ENCODE results near the gene GYPC. TPM values are rescaled to one million over a fixed set of nuclear protein-coding genes. Genes with fewer than 3 reads are reported as not detected.
"Not testable (repeated sequence)": the region's sequence is repeated elsewhere in the genome, so short reads cannot be mapped to it uniquely, and the experiment has no call there.

Gene GYPC
- total and polyA plus RNA-seq, 4 donors = 79.5 to 173 (median 104) TPM

GRCh38 chr2:126645211-126645618 is 10.7 kb upstream of the GYPC start:
- ATAC-seq (ENCODE audit: low FRiP score) = no peak
- no peak overlapping the region for H3K4me3 ChIP-seq (ENCODE audit: low read length in 2 of 2)
- no peak for DNase-seq
- intact Hi-C loops (cut with DNase I) = no loop called here
- H3K9me3 ChIP-seq (ENCODE audit: control insufficient read depth, low read length) = no peaks in the 10 kb centered on the region
- H3K4me1 ChIP-seq (ENCODE audit: control insufficient read depth in 1 of 2, insufficient read depth in 2 of 2, low read length in 2 of 2) = no peaks in the 10 kb centered on the region
- WGBS, 2 donors = 92 to 98% methylated on average over 1 of the region's 1 CpG
- no peaks in the 10 kb centered on the region for H3K27me3 ChIP-seq (ENCODE audit: control insufficient read depth in 1 of 2, insufficient read depth in 2 of 2, low read length in 1 of 2)
- H3K36me3 ChIP-seq (ENCODE audit: control insufficient read depth in 1 of 2, insufficient read depth in 2 of 2, low read length in 1 of 2) = no peaks in the 10 kb centered on the region
- no peak overlapping the region for H3K27ac ChIP-seq (ENCODE audit: low read depth in 1 of 2, low read length in 2 of 2)

GRCh38 chr2:126646026-126646425 is 9.9 kb upstream of the GYPC start:
- DNase-seq (no peak), ATAC-seq (ENCODE audit: low FRiP score) (no peak)
- WGBS, 2 donors = 88 to 91% methylated on average over 3 of the region's 3 CpGs
- H3K36me3 ChIP-seq (ENCODE audit: control insufficient read depth in 1 of 2, insufficient read depth in 2 of 2, low read length in 1 of 2) = no peaks in the 10 kb centered on the region
- H3K27ac ChIP-seq (ENCODE audit: low read depth in 1 of 2, low read length in 2 of 2) = no peak overlapping the region
- H3K27me3 ChIP-seq (ENCODE audit: control insufficient read depth in 1 of 2, insufficient read depth in 2 of 2, low read length in 1 of 2) = no peaks in the 10 kb centered on the region
- H3K4me3 ChIP-seq (ENCODE audit: low read length in 2 of 2) = no peak overlapping the region
- no peaks in the 10 kb centered on the region for H3K4me1 ChIP-seq (ENCODE audit: control insufficient read depth in 1 of 2, insufficient read depth in 2 of 2, low read length in 2 of 2)
- intact Hi-C loops (cut with DNase I) = no loop called here
- H3K9me3 ChIP-seq (ENCODE audit: control insufficient read depth, low read length) = no peaks in the 10 kb centered on the region

GRCh38 chr2:126647714-126648344 is 8.1 kb upstream of the GYPC start:
- not testable (repeated sequence) for H3K9me3 ChIP-seq (ENCODE audit: control insufficient read depth, low read length)

GRCh38 chr2:126648345-126648786 is 7.6 kb upstream of the GYPC start:
- H3K4me3 ChIP-seq (ENCODE audit: low read length in 2 of 2); H3K9me3 ChIP-seq (ENCODE audit: control insufficient read depth, low read length); H3K27ac ChIP-seq (ENCODE audit: low read depth in 1 of 2, low read length in 2 of 2); H3K27me3 ChIP-seq (ENCODE audit: control insufficient read depth in 1 of 2, insufficient read depth in 2 of 2, low read length in 1 of 2); H3K4me1 ChIP-seq (ENCODE audit: control insufficient read depth in 1 of 2, insufficient read depth in 2 of 2, low read length in 2 of 2); DNase-seq; ATAC-seq (ENCODE audit: low FRiP score); H3K36me3 ChIP-seq (ENCODE audit: control insufficient read depth in 1 of 2, insufficient read depth in 2 of 2, low read length in 1 of 2); intact Hi-C loops (cut with DNase I): not testable (repeated sequence)
- WGBS, 2 donors = 88 to 89% methylated on average over 5 of the region's 5 CpGs

More at GRCh38 chr2:126647714-126648344, 8.1 kb upstream of the GYPC start:
- H3K4me3 ChIP-seq (ENCODE audit: low read length in 2 of 2); H3K36me3 ChIP-seq (ENCODE audit: control insufficient read depth in 1 of 2, insufficient read depth in 2 of 2, low read length in 1 of 2); H3K27ac ChIP-seq (ENCODE audit: low read depth in 1 of 2, low read length in 2 of 2); H3K27me3 ChIP-seq (ENCODE audit: control insufficient read depth in 1 of 2, insufficient read depth in 2 of 2, low read length in 1 of 2); intact Hi-C loops (cut with DNase I); ATAC-seq (ENCODE audit: low FRiP score); DNase-seq; H3K4me1 ChIP-seq (ENCODE audit: control insufficient read depth in 1 of 2, insufficient read depth in 2 of 2, low read length in 2 of 2): not testable (repeated sequence)
- 96 to 100% methylated on average over 1 of the region's 1 CpG for WGBS, 2 donors

GRCh38 chr2:126649101-126649500 is 6.9 kb upstream of the GYPC start:
- no peaks in the 10 kb centered on the region for H3K9me3 ChIP-seq (ENCODE audit: control insufficient read depth, low read length)
- no peak overlapping the region for H3K27ac ChIP-seq (ENCODE audit: low read depth in 1 of 2, low read length in 2 of 2)
- 97% methylated on average over 1 of the region's 1 CpG for WGBS, 2 donors
- no peaks in the 10 kb centered on the region for H3K27me3 ChIP-seq (ENCODE audit: control insufficient read depth in 1 of 2, insufficient read depth in 2 of 2, low read length in 1 of 2)
- ATAC-seq (ENCODE audit: low FRiP score) (no peak), DNase-seq (no peak)
- H3K4me1 ChIP-seq (ENCODE audit: control insufficient read depth in 1 of 2, insufficient read depth in 2 of 2, low read length in 2 of 2) = no peaks in the 10 kb centered on the region
- no peaks in the 10 kb centered on the region for H3K36me3 ChIP-seq (ENCODE audit: control insufficient read depth in 1 of 2, insufficient read depth in 2 of 2, low read length in 1 of 2)
- intact Hi-C loops (cut with DNase I) = no loop called here
- H3K4me3 ChIP-seq (ENCODE audit: low read length in 2 of 2) = no peak overlapping the region

- H3K27me3 ChIP-seq (ENCODE audit: control insufficient read depth in 1 of 2, insufficient read depth in 2 of 2, low read length in 1 of 2) = no peaks in the 10 kb centered on the region
- DNase-seq (no peak), ATAC-seq (ENCODE audit: low FRiP score) (no peak)
- H3K4me1 ChIP-seq (ENCODE audit: control insufficient read depth in 1 of 2, insufficient read depth in 2 of 2, low read length in 2 of 2) = peaks cover 0 to 5% of the 10 kb centered on the region in 2 donors
- H3K27ac ChIP-seq (ENCODE audit: low read depth in 1 of 2, low read length in 2 of 2) = no peak overlapping the region
- H3K36me3 ChIP-seq (ENCODE audit: control insufficient read depth in 1 of 2, insufficient read depth in 2 of 2, low read length in 1 of 2) = no peaks in the 10 kb centered on the region
- no peaks in the 10 kb centered on the region for H3K9me3 ChIP-seq (ENCODE audit: control insufficient read depth, low read length)
- no peak overlapping the region for H3K4me3 ChIP-seq (ENCODE audit: low read length in 2 of 2)
- WGBS, 2 donors = 87 to 89% methylated on average over 3 of the region's 3 CpGs
- intact Hi-C loops (cut with DNase I) = no loop called here
These were observed 5.0 kb upstream of the GYPC start for GRCh38 chr2:126650994-126651393.

GRCh38 chr2:126652323-126652891 is 3.6 kb upstream of the GYPC start:
- ATAC-seq (ENCODE audit: low FRiP score) (no peak), DNase-seq (no peak)
- intact Hi-C loops (cut with DNase I) = no loop called here
- no peaks in the 10 kb centered on the region for H3K9me3 ChIP-seq (ENCODE audit: control insufficient read depth, low read length)
- H3K4me3 ChIP-seq (ENCODE audit: low read length in 2 of 2) = no peak overlapping the region
- 91 to 98% methylated on average over 1 of the region's 1 CpG for WGBS, 2 donors
- peaks cover 0 to 5% of the 10 kb centered on the region in 2 donors for H3K4me1 ChIP-seq (ENCODE audit: control insufficient read depth in 1 of 2, insufficient read depth in 2 of 2, low read length in 2 of 2)
- no peak overlapping the region for H3K27ac ChIP-seq (ENCODE audit: low read depth in 1 of 2, low read length in 2 of 2)
- H3K27me3 ChIP-seq (ENCODE audit: control insufficient read depth in 1 of 2, insufficient read depth in 2 of 2, low read length in 1 of 2) = no peaks in the 10 kb centered on the region
- H3K36me3 ChIP-seq (ENCODE audit: control insufficient read depth in 1 of 2, insufficient read depth in 2 of 2, low read length in 1 of 2) = no peaks in the 10 kb centered on the region

GRCh38 chr2:126653109-126653508 is 2.8 kb upstream of the GYPC start:
- H3K9me3 ChIP-seq (ENCODE audit: control insufficient read depth, low read length) = no peaks in the 10 kb centered on the region
- no peaks in the 10 kb centered on the region for H3K27me3 ChIP-seq (ENCODE audit: control insufficient read depth in 1 of 2, insufficient read depth in 2 of 2, low read length in 1 of 2)
- DNase-seq = no peak
- peaks cover 0 to 5% of the 10 kb centered on the region in 2 donors for H3K4me1 ChIP-seq (ENCODE audit: control insufficient read depth in 1 of 2, insufficient read depth in 2 of 2, low read length in 2 of 2)
- no peaks in the 10 kb centered on the region for H3K36me3 ChIP-seq (ENCODE audit: control insufficient read depth in 1 of 2, insufficient read depth in 2 of 2, low read length in 1 of 2)
- H3K4me3 ChIP-seq (ENCODE audit: low read length in 2 of 2) = no peak overlapping the region
- WGBS, 2 donors = 92 to 95% methylated on average over 4 of the region's 4 CpGs
- ATAC-seq (ENCODE audit: low FRiP score) = no peak
- no peak overlapping the region for H3K27ac ChIP-seq (ENCODE audit: low read depth in 1 of 2, low read length in 2 of 2)
- intact Hi-C loops (cut with DNase I) = no loop called here

GRCh38 chr2:126653761-126654160 is 2.2 kb upstream of the GYPC start:
- 95 to 96% methylated on average over 4 of the region's 4 CpGs for WGBS, 2 donors
- intact Hi-C loops (cut with DNase I) = no loop called here
- DNase-seq = no peak

More at GRCh38 chr2:126653761-126654160, 2.2 kb upstream of the GYPC start:
- H3K4me3 ChIP-seq (ENCODE audit: low read length in 2 of 2) = no peak overlapping the region
- H3K27ac ChIP-seq (ENCODE audit: low read depth in 1 of 2, low read length in 2 of 2) = no peak overlapping the region
- H3K4me1 ChIP-seq (ENCODE audit: control insufficient read depth in 1 of 2, insufficient read depth in 2 of 2, low read length in 2 of 2) = peaks cover 0 to 5% of the 10 kb centered on the region in 2 donors
- no peaks in the 10 kb centered on the region for H3K36me3 ChIP-seq (ENCODE audit: control insufficient read depth in 1 of 2, insufficient read depth in 2 of 2, low read length in 1 of 2)
- no peak for ATAC-seq (ENCODE audit: low FRiP score)
- H3K9me3 ChIP-seq (ENCODE audit: control insufficient read depth, low read length) = no peaks in the 10 kb centered on the region
- no peaks in the 10 kb centered on the region for H3K27me3 ChIP-seq (ENCODE audit: control insufficient read depth in 1 of 2, insufficient read depth in 2 of 2, low read length in 1 of 2)
